ENCODE data around the gene POC1B.
A peak's percentile ranks its signal among the peaks of the same experiment; 100 is the strongest.

- TF ChIP-seq CTCF (IDR thresholded peaks at IDR 0.05) = no peak
- TF ChIP-seq POLR2AphosphoS5 (IDR thresholded peaks at IDR 0.05) = peak in 1 of 3 donors; percentile 11
These were observed 142.4 kb downstream of the POC1B start for GRCh38 chr12:89383235-89384049.
